GM21737 (cell line): ENCODE measurements around the gene ETNPPL.
"Not testable (repeated sequence)": the region's sequence is repeated elsewhere in the genome, so short reads cannot be mapped to it uniquely, and the experiment has no call there.

Experiments used
- ATAC-seq: cut with Tn5 transposase; IDR thresholded peaks from one replicate; pipeline ENCODE4 v1.9.1; 2021; ENCODE audit warnings: mild to moderate bottlenecking, moderate library complexity; ENCODE audit not compliant: unreplicated experiment

Gene ETNPPL

GRCh38 chr4:108758498-108758897, 4.4 kb downstream of the ETNPPL start:
- no peak for ATAC-seq

DNA sequence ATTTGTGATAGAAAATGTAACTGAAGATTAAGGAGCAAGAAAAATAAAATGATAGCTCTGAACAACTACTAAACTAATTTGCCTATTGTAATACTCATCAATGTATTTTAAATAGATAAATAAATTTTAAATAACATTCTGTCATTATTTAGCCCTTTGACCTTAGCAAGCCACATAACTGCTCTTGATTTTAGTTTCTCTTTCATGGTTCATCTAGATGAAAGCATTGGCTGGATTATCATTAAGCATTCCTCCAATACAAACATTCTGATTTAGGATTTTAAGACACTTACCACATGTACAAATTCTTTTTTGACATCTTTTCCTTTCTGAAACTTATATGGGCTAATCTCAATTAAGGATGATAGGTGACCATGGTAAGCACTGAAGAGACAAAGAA, 8.5 kb downstream of the ETNPPL start:
- no peak for ATAC-seq

DNA sequence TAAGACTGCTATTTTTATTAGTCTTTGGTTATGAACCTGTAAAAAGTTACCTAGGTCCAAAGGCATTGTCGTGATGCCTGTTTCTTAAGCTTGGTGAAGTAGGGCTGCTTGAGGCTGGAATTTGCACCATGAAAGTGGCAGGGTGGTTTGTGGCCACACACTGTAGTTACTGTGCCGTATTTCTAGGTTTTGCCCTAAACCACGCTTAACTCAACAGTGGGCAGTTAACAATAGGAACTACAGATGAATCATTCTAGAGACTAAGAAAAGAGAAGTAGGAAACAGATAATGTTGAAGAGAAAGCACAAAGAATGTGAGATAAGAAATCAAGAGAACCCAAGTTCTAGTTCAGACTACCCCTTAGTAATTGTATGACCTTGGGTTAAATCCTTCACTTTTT, 11.5 kb downstream of the ETNPPL start:
- no peak for ATAC-seq

GRCh38 chr4:108749119-108749518, 13.7 kb downstream of the ETNPPL start:
- no peak for ATAC-seq

GRCh38 chr4:108746511-108746910, 16.3 kb downstream of the ETNPPL start:
- no peak for ATAC-seq

DNA sequence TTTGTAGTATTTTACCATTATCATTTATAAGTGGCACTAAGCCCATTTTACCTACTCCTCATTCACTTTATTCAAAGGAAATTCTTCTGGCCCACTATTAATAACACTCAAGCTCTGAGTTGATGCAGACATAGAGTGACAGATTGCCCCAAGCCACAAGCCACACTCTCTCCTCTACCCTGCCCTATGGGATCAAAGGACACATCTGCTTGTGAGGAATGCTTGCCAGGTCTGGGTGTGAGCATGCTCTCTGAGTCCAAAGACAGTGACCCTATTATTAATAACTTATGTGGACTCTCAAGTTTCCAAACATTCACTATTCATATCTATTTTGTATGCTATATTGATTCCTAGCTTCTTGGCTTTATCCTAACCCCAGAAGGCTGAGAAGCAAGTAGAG, 18.5 kb downstream of the ETNPPL start:
- ATAC-seq = no peak

- ATAC-seq = no peak
Observed at GRCh38 chr4:108742451-108743420, 20.1 kb downstream of the ETNPPL start.

GRCh38 chr4:108738003-108738706, 24.7 kb downstream of the ETNPPL start:
- no peak for ATAC-seq

- ATAC-seq = no peak
Observed at GRCh38 chr4:108731006-108731405, 31.8 kb downstream of the ETNPPL start.

GRCh38 chr4:108730579-108730978, 32.3 kb downstream of the ETNPPL start:
- ATAC-seq = no peak

GRCh38 chr4:108729731-108730130, 33.1 kb downstream of the ETNPPL start:
- no peak for ATAC-seq

GRCh38 chr4:108725457-108725856, 37.4 kb downstream of the ETNPPL start:
- ATAC-seq = no peak

DNA sequence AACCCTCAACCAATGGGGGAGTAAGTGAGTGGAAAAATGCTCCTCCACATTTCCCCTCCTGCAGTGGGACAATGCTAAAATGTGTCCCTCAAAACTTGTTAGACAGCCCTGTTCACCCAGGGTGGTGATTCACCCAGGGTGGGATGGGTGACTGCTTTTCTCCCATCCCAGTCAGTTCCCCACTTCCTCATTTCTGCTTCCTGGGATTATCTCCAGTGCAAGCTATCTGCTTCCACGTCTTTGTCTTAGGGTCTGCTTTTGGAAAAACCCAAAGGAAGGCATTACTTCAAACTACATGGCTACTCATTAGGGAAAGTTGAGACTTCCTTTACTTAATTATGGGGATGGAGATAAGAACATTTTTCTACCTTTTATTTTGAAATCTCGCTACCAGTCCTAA, 45.5 kb downstream of the ETNPPL start:
- ATAC-seq = no peak

DNA sequence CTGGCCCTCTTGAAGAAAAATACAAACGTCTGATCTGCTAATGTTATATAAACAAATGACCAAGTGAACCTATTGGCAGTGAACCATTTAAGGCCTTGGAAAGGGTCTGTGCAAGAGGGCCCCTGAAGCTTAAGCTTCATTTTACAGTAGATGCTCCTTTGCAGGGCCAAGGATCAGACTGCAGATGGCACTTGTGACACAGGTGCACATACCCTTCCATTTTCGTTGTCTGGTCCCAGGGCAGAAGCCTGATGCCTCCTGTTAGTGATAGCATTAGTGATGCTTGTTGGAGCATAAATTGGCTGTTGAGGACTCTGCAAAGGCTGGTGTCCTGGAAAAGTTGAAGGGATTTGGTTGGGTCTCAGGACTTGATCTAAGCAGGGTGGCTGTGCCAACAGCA, 46.5 kb downstream of the ETNPPL start:
- no peak for ATAC-seq

DNA sequence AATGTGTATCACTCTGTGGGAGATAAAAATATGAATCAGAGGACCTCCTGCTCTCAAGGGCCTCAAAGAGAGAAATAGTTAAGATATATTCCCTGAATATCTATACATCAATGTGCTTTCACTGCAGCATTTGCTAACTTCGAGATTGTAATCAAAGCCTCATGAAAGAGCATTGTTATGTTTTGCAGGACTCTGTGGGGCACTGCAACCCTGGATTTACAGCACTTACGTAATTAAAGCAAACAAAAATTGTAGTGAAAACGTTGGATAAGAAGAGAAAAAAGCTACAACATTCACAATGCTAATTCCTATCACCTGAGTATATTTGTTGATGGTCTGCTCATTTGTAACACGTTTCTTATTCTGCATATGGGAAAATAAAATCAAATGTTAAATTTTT, 48.0 kb downstream of the ETNPPL start:
- no peak for ATAC-seq

DNA sequence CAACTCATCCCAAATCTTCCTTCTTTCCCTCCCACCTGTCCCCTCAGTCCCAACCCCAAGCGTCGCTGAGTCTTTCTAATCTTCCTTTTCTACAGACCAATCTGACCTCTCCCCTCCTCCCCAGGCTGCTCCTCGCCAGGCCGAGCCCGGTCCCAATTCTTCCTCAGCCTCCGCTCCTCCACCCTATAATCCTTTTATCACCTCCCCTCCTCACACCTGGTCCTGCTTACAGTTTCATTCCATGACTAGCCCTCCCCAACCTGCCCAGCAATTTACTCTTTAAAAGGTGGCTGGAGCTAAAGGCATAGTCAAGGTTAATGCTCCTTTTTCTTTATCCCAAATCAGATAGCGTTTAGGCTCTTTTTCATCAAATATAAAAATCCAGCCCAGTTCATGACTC, 52.3 kb downstream of the ETNPPL start:
- ATAC-seq = not testable (repeated sequence)

DNA sequence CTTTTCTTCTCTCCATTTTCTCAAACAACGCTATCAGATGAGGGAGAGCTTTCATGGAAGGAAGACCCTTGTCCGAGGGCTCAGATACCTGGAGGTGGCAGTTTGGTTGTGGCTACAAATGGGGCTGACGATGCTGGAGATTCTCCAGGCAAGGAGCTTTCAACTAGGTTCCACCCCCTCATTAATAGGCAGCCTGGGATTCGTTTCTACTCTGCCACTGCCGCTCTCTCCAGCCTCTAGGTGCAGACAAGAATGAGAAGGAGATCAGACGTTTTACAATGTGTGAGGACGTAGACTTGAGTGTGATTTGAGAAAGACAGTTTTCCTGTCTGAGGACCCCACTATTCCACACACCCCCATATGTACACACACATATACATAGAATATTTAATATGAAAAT, 53.1 kb downstream of the ETNPPL start:
- no peak for ATAC-seq

DNA sequence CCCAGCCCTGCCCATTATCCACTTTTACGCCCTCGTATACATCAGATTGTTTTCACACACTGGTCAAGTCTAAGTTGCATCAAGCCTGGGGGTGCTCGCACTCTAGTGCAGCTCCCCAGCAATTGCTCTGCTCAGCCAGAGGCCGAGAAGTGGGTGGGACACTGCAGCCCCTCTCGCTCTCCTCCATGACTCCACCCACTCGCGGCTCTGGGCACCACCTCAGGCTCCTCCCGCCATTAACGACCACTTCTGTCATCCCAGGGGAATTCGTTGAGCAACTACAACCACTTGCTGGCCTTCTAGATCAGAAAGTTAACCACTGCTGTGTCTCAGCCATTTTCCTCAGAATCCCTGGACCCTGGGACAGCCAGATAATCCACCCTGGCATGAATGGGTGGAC, 53.6 kb downstream of the ETNPPL start:
- ATAC-seq = no peak

- no peak for ATAC-seq
Observed at GRCh38 chr4:108706289-108706688, 56.6 kb downstream of the ETNPPL start.

DNA sequence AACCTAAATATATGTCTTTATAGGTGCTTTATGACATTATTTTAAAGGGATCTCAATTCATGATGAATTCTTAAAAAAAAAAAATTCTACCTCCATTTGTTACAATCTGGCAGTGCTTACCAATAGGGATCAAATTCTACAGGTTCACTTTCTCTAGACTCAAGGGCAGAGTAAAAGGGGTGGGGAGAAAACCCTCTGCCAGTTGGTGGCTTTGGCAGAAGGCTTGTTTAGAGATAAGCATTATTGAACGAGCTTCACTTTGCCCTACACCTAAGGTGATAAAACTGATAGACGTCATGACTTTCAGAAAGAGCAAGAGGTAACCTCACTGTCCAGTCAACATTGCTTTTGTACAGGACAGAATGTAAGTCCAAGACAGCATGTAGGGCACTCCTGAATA, 58.9 kb downstream of the ETNPPL start:
- no peak for ATAC-seq

- ATAC-seq = no peak
Observed at GRCh38 chr4:108703370-108703769, 59.5 kb downstream of the ETNPPL start.

- ATAC-seq = no peak
Observed at GRCh38 chr4:108702960-108703359, 59.9 kb downstream of the ETNPPL start.
